Endothelial cell of umbilical vein (primary cell): ENCODE data around the gene ZC3H12A. TPM values are rescaled to one million over a fixed set of nuclear protein-coding genes. Genes with fewer than 3 reads are reported as not detected.

Experiments
- BruUV-seq: library from RNA; stranded (reverse); fragments of 400-500 nt; replicated peaks from 2 replicates; lab custom pipeline; 2021; lab: Mats Ljungman, UMichigan
- CTCF ChIA-PET: fragments of 300-600, 350-600 bp; sonication (Branson Sonifier 250); formaldehyde crosslinking; loops from one replicate; lab custom pipeline; 2021; ENCODE audit warnings: antibody characterized with exemption, inconsistent platforms; lab: Charles Lee
- POLR2A ChIA-PET: fragments of 300-600, 350-600 bp; sonication (Branson Sonifier 250); formaldehyde crosslinking; loops from one replicate; lab custom pipeline; 2021; ENCODE audit warnings: antibody characterized with exemption, inconsistent platforms; lab: Charles Lee
- DNase-seq: peaks from one replicate; pipeline ENCODE4 v3.0.0-alpha.2; 2011; ENCODE audit warnings: low read depth, low spot score
- FAIRE-seq: peaks from 2 replicates; lab custom pipeline; 2011; peaks lifted over from hg19 to GRCh38; lab: Jason Lieb, UNC
- H2AFZ ChIP-seq: 2 replicates; pipeline ENCODE4 v1.6.0; 2012; ENCODE audit warnings: low read depth, low read length, control low read depth, inconsistent platforms
- H3K27ac ChIP-seq: 2 replicates; pipeline ENCODE4 v1.5.1; 2011; ENCODE audit warnings: low read depth, mild to moderate bottlenecking, control low read depth, low read length, moderate library complexity; ENCODE audit not compliant: insufficient read depth
- H3K27me3 ChIP-seq, 2 experiments: 2 replicates each; pipeline versions ENCODE4 v1.6.0 to v1.6.1; 2011; ENCODE audit warnings: low read length in 2 of 2, mixed read lengths in 1 of 2; ENCODE audit not compliant: control insufficient read depth in 2 of 2, insufficient read depth in 2 of 2
- H3K36me3 ChIP-seq, 2 experiments: 2 replicates in 1 of 2; 3 replicates in 1 of 2; pipeline ENCODE4 v1.5.1; 2011; ENCODE audit warnings: low read length in 2 of 2, mild to moderate bottlenecking in 1 of 2, moderate library complexity in 1 of 2; ENCODE audit not compliant: control insufficient read depth in 2 of 2, insufficient read depth in 2 of 2; ENCODE audit errors: extremely low read depth in 1 of 2
- H3K4me1 ChIP-seq: 3 replicates; pipeline ENCODE4 v1.5.1; 2011; ENCODE audit warnings: mild to moderate bottlenecking, low read length; ENCODE audit not compliant: control insufficient read depth, insufficient read depth; ENCODE audit errors: extremely low read depth
- H3K4me2 ChIP-seq: 2 replicates; pipeline ENCODE4 v1.6.1; 2011; ENCODE audit warnings: low read length, control low read depth, mixed read lengths; ENCODE audit not compliant: insufficient read depth
- H3K4me3 ChIP-seq, 3 experiments: fragments of 200-600 bp in 1 of 3; sonication (generic), shearing (Covaris generic) in 1 of 3; replicated peaks in 1 of 3; 2 replicates each; pipeline ENCODE4 v1.5.1; 2011 to 2016; ENCODE audit warnings: control low read depth in 3 of 3, low read length in 3 of 3, mild to moderate bottlenecking in 2 of 3, inconsistent platforms in 1 of 3, low read depth in 1 of 3, moderate library complexity in 1 of 3; ENCODE audit not compliant: insufficient read depth in 1 of 3
- H3K79me2 ChIP-seq: 2 replicates; pipeline ENCODE4 v1.6.0; 2012; ENCODE audit warnings: low read length, inconsistent platforms; ENCODE audit not compliant: control insufficient read depth, insufficient read depth
- H3K9ac ChIP-seq: replicated peaks from 2 replicates; pipeline ENCODE3; 2011; ENCODE audit warnings: low read length, control low read depth; ENCODE audit not compliant: insufficient read depth; ENCODE audit errors: extremely low read depth
- H3K9me1 ChIP-seq: replicated peaks from 3 replicates; pipeline ENCODE4 v1.6.0; 2011; ENCODE audit warnings: mild to moderate bottlenecking, low read length; ENCODE audit not compliant: control insufficient read depth, insufficient read depth; ENCODE audit errors: extremely low read depth
- H3K9me3 ChIP-seq: replicated peaks from 2 replicates; pipeline ENCODE4 v1.5.1; 2012; ENCODE audit warnings: low read length, inconsistent platforms; ENCODE audit not compliant: control insufficient read depth, insufficient read depth
- H4K20me1 ChIP-seq: replicated peaks from 2 replicates; pipeline ENCODE3; 2011; ENCODE audit warnings: mild to moderate bottlenecking, low read length; ENCODE audit not compliant: control insufficient read depth, insufficient read depth; ENCODE audit errors: extremely low read depth
- EZH2 ChIP-seq: IDR thresholded peaks from 2 replicates; pipeline ENCODE4 v1.6.1; 2012; ENCODE audit warnings: borderline replicate concordance, low read depth, mild to moderate bottlenecking, moderate library complexity, low read length, inconsistent platforms; ENCODE audit not compliant: severe bottlenecking
- FOS ChIP-seq: IDR thresholded peaks from 2 replicates; pipeline ENCODE4 v1.6.1; 2011; ENCODE audit warnings: mild to moderate bottlenecking, low read length, moderate library complexity, borderline replicate concordance; ENCODE audit not compliant: insufficient read depth
- GATA2 ChIP-seq: IDR thresholded peaks from 2 replicates; pipeline ENCODE4 v1.7.0; 2011; ENCODE audit warnings: low read depth, mild to moderate bottlenecking, moderate library complexity, mixed read lengths, low read length; ENCODE audit not compliant: insufficient read length, insufficient read depth
- JUN ChIP-seq: IDR thresholded peaks from 2 replicates; pipeline ENCODE4 v1.6.1; 2011; ENCODE audit warnings: borderline replicate concordance, low read depth; ENCODE audit not compliant: insufficient read length, insufficient read depth
- MYC ChIP-seq: IDR thresholded peaks from one replicate; pipeline ENCODE4 v1.6.1; 2011; ENCODE audit warnings: mild to moderate bottlenecking, low read depth, low read length
- POLR2A ChIP-seq: IDR thresholded peaks from 2 replicates; pipeline ENCODE4 v1.6.1; 2012; ENCODE audit warnings: low read depth, mild to moderate bottlenecking, control low read depth, low read length
- POLR2AphosphoS5 ChIP-seq: IDR thresholded peaks from 2 replicates; pipeline ENCODE4 v1.6.1; 2012; ENCODE audit warnings: low read depth, mild to moderate bottlenecking, control low read depth, low read length, moderate library complexity; ENCODE audit not compliant: insufficient read depth
- dilution Hi-C: fragments of 300-500 bp; cut with MboI; formaldehyde crosslinking; loops from one replicate; pipeline ENCODE4 v1.15.0; 2019; ENCODE audit warnings: low sequenced_read_pairs; ENCODE audit not compliant: extremely low pct_ligation_motif_present
- intact Hi-C: fragments of 100-400 bp; cut with micrococcal nuclease; formaldehyde crosslinking; loops from one replicate; pipeline ENCODE4 v1.10.0; 2022
- polyA plus RNA-seq, 4 experiments: library from polyadenylated mRNA; depleted of rRNA in 3 of 4; stranded (reverse) in 3 of 4; unstranded in 1 of 4; fragments of >200 nt; gene quantifications; 2 replicates each; pipeline versions ENCODE4 v1.2.1 to v1.2.3, GENCODE V29; 2011 to 2012; ENCODE audit warnings: missing spikeins in 1 of 4
- total RNA-seq: library from RNA; stranded (reverse); gene quantifications from 2 replicates; pipeline ENCODE4 v1.2.3, GENCODE V29; 2021
- TF ChIP-seq, protein P1 (sequence below), 2 donors: IDR thresholded peaks; 1 replicate in 1 of 2; 2 replicates in 1 of 2; pipeline ENCODE4 v1.5.1; 2011; ENCODE audit warnings: low read length in 2 of 2, mild to moderate bottlenecking in 2 of 2, moderate library complexity in 2 of 2, control low read depth in 1 of 2, inconsistent platforms in 1 of 2, low read depth in 1 of 2; ENCODE audit not compliant: insufficient read depth in 1 of 2; ENCODE audit errors: extremely low read depth in 1 of 2
- TF ChIP-seq, protein P2 (sequence below): IDR thresholded peaks from 2 replicates; pipeline ENCODE4 v1.6.1; 2011; ENCODE audit not compliant: insufficient read depth, insufficient read length

The ZC3H12A gene
- total and polyA plus RNA-seq, 2 donors (not counting 3 experiments of a cell fraction or from before 2014, with no cell fraction given): 6.3 to 9.4 TPM

DNA sequence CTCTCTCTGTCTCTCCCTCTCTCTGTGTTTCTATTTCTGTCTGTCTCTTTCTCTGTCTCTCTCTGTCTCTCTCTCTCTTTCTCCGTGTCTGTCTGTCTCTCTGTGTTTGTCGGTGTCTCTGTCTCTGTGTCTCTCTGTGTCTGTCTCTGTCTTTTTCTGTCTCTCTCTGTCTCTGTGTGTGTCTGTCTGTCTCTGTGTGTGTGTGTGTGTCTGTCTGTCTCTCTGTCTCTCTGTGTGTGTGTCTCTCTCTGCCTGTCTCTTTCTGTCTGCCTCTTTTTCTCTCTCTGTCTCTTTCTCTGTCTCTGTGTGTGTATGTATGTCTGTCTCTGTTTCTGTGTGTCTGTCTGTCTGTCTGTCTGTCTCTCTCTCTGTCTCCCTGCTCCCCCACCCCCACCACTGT, 31.7 kb upstream of the ZC3H12A start:
- no peak overlapping the region for H3K9ac ChIP-seq
- intact Hi-C loops (no loop called here), dilution Hi-C loops (no loop called here)
- no peak for DNase-seq
- no peak overlapping the region for H2AFZ ChIP-seq
- no peaks in the 10 kb centered on the region for H3K4me1 ChIP-seq
- H3K9me3 ChIP-seq: no peaks in the 10 kb centered on the region
- no peaks in the 10 kb centered on the region for H4K20me1 ChIP-seq
- peaks cover 3 to 8% of the 10 kb centered on the region in 2 experiments for H3K27me3 ChIP-seq
- H3K36me3 ChIP-seq: no peaks in the 10 kb centered on the region
- no peaks in the 10 kb centered on the region for H3K9me1 ChIP-seq
- no peaks in the 10 kb centered on the region for H3K79me2 ChIP-seq
- no peak overlapping the region for H3K4me3 ChIP-seq
- H3K4me2 ChIP-seq: no peak overlapping the region
- peak; percentile 92 for FAIRE-seq
- ChIA-PET CTCF (no interaction called here), POLR2A (no interaction called here)
- H3K27ac ChIP-seq: no peak overlapping the region
- TF ChIP-seq POLR2A (no peak), FOS (no peak), GATA2 (no peak), EZH2 (no peak), MYC (no peak), JUN (no peak), POLR2AphosphoS5 (no peak)
- TF ChIP-seq, protein P1, sequence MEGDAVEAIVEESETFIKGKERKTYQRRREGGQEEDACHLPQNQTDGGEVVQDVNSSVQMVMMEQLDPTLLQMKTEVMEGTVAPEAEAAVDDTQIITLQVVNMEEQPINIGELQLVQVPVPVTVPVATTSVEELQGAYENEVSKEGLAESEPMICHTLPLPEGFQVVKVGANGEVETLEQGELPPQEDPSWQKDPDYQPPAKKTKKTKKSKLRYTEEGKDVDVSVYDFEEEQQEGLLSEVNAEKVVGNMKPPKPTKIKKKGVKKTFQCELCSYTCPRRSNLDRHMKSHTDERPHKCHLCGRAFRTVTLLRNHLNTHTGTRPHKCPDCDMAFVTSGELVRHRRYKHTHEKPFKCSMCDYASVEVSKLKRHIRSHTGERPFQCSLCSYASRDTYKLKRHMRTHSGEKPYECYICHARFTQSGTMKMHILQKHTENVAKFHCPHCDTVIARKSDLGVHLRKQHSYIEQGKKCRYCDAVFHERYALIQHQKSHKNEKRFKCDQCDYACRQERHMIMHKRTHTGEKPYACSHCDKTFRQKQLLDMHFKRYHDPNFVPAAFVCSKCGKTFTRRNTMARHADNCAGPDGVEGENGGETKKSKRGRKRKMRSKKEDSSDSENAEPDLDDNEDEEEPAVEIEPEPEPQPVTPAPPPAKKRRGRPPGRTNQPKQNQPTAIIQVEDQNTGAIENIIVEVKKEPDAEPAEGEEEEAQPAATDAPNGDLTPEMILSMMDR (IDR thresholded peaks at IDR 0.05; ENCODE audit: extremely low read depth in 1 of 2, insufficient read depth in 1 of 2, low read depth in 1 of 2, low read length in 2 of 2): no peak
- TF ChIP-seq, protein P2, sequence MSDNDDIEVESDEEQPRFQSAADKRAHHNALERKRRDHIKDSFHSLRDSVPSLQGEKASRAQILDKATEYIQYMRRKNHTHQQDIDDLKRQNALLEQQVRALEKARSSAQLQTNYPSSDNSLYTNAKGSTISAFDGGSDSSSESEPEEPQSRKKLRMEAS: no peak
- no TSS peak for BruUV-seq
